Kidney epithelial cell (primary cell): ENCODE data around the gene GPR15LG. TPM values are rescaled to one million over a fixed set of nuclear protein-coding genes. Genes with fewer than 3 reads are reported as not detected.

ENCODE experiments used
- DNase-seq: peaks from one replicate; pipeline ENCODE4 v3.0.0-alpha.2; 2010; ENCODE audit warnings: low read depth
- H3K27me3 ChIP-seq: 2 replicates; pipeline ENCODE4 v1.6.0; 2011; ENCODE audit warnings: low read length; ENCODE audit not compliant: control insufficient read depth, insufficient read depth
- H3K36me3 ChIP-seq: 2 replicates; pipeline ENCODE4 v1.5.1; 2011; ENCODE audit warnings: low read length; ENCODE audit not compliant: control insufficient read depth, insufficient read depth
- H3K4me3 ChIP-seq: 2 replicates; pipeline ENCODE4 v1.5.1; 2011; ENCODE audit warnings: low read depth, mild to moderate bottlenecking, control low read depth, low read length
- CTCF ChIP-seq: IDR thresholded peaks from 2 replicates; pipeline ENCODE4 v1.5.1; 2011; ENCODE audit warnings: mild to moderate bottlenecking, moderate library complexity, low read length, control low read depth, inconsistent platforms; ENCODE audit not compliant: insufficient read depth, poor library complexity, severe bottlenecking
- total RNA-seq: library from RNA; depleted of rRNA; stranded (reverse); fragments of >200 nt; gene quantifications from 2 replicates; pipeline ENCODE4 v1.2.3, GENCODE V29; 2015

The GPR15LG gene
- total RNA-seq, 1 donor from 2014 or later = not detected

DNA sequence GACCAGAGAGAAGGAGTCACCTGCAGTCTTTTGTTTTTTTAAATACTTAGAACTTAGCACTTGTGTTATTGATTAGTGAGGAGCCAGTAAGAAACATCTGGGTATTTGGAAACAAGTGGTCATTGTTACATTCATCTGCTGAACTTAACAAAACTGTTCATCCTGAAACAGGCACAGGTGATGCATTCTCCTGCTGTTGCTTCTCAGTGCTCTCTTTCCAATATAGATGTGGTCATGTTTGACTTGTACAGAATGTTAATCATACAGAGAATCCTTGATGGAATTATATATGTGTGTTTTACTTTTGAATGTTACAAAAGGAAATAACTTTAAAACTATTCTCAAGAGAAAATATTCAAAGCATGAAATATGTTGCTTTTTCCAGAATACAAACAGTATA is 20.8 kb upstream of the GPR15LG start:
- no peak for DNase-seq
- no peak for TF ChIP-seq CTCF
- Histone ChIP-seq H3K4me3 (no peak overlapping the region), H3K36me3 (peaks cover 1% of the 10 kb centered on the region), H3K27me3 (no peaks in the 10 kb centered on the region)

DNA sequence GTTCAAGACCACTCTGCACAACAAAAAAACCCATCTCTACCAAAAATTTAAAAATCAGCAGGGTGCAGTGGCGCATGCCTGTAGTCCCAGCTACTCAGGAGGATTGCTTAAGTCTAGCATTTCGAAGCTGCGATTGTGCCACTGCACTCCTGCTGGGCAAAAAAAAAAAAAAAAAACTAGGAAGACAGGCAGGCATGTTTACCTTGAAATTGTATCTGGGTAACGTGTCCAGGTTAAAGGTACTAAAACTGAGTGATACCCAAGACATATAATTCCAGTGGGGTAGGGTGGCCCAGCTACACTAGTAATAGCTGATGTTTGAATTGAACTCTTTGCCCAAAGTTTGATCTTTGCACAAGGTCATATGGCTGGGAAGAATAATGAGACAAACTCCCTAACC is 18.1 kb upstream of the GPR15LG start:
- no peak for DNase-seq
- no peaks in the 10 kb centered on the region for H3K27me3 ChIP-seq
- H3K36me3 ChIP-seq = peaks cover 1% of the 10 kb centered on the region
- no peak for TF ChIP-seq CTCF
- no peak overlapping the region for H3K4me3 ChIP-seq

DNA sequence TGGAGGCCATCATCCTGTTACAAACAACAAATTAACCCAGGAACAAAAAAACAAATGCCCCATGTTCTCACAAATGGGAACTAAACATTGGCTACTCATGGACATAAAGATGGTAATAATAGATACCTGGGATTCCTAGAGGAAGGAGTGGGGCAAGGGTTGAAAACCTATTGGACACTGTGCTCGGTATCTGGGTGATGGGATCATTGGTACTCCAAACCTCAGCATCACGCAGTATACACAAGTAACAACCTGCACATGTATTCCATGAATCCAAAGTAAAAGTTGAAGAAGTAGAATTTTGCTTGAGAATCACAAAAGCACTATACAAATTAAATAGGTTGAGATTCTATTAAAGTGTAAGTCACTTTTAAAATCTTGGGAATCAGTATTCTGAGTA is 17.6 kb upstream of the GPR15LG start:
- peaks cover 1% of the 10 kb centered on the region for H3K36me3 ChIP-seq
- no peak for DNase-seq
- no peaks in the 10 kb centered on the region for H3K27me3 ChIP-seq
- no peak overlapping the region for H3K4me3 ChIP-seq
- TF ChIP-seq CTCF = no peak

- H3K4me3 ChIP-seq = no peak overlapping the region
- no peak for TF ChIP-seq CTCF
- H3K27me3 ChIP-seq = no peaks in the 10 kb centered on the region
- H3K36me3 ChIP-seq = peaks cover 1% of the 10 kb centered on the region
- no peak for DNase-seq
Observed at GRCh38 chr10:84156768-84157167, 16.8 kb upstream of the GPR15LG start.

GRCh38 chr10:84158061-84158460 is 15.5 kb upstream of the GPR15LG start:
- no peak for TF ChIP-seq CTCF
- no peaks in the 10 kb centered on the region for H3K36me3 ChIP-seq
- no peak overlapping the region for H3K4me3 ChIP-seq
- no peaks in the 10 kb centered on the region for H3K27me3 ChIP-seq
- DNase-seq = no peak

- DNase-seq = no peak
- H3K27me3 ChIP-seq = no peaks in the 10 kb centered on the region
- H3K4me3 ChIP-seq = no peak overlapping the region
- TF ChIP-seq CTCF = no peak
- H3K36me3 ChIP-seq = no peaks in the 10 kb centered on the region
Observed at GRCh38 chr10:84158550-84158949, 15.1 kb upstream of the GPR15LG start.
